RWPE2 (cell line): ENCODE results near the gene VPS13C.

Experiments used
- ATAC-seq: fragments of 200-7000 bp; cut with Tn5 transposase; 3 replicates; pipeline ENCODE4 v1.9.1; 2021; ENCODE audit warnings: low read depth
- DNase-seq: peaks from one replicate; pipeline ENCODE4 v3.0.0-alpha.2; 2020; ENCODE audit warnings: low spot score
- H3K27ac ChIP-seq: fragments of 450-650 bp; 2 replicates; pipeline ENCODE4 v1.5.1; 2017; ENCODE audit warnings: mild to moderate bottlenecking; ENCODE audit not compliant: poor library complexity, severe bottlenecking
- H3K27me3 ChIP-seq: fragments of 250-450 bp; sonication (Bioruptor Pico); 2 replicates; pipeline ENCODE4 v1.5.1; 2021; ENCODE audit warnings: mild to moderate bottlenecking, moderate library complexity; ENCODE audit not compliant: insufficient read depth, poor library complexity, severe bottlenecking
- H3K36me3 ChIP-seq: fragments of 250-450 bp; sonication (Bioruptor Pico); 2 replicates; pipeline ENCODE4 v1.5.1; 2020; ENCODE audit warnings: low read depth, mild to moderate bottlenecking, moderate library complexity
- H3K4me1 ChIP-seq: fragments of 250-450 bp; sonication (Bioruptor Pico); 2 replicates; pipeline ENCODE4 v1.5.1; 2021; ENCODE audit warnings: mild to moderate bottlenecking, moderate library complexity; ENCODE audit not compliant: insufficient read depth, poor library complexity, severe bottlenecking
- H3K4me3 ChIP-seq: fragments of 250-450 bp; sonication (Bioruptor Pico); 2 replicates; pipeline ENCODE4 v1.5.1; 2021; ENCODE audit warnings: mild to moderate bottlenecking, moderate library complexity; ENCODE audit not compliant: severe bottlenecking
- H3K9me3 ChIP-seq: fragments of 250-450 bp; sonication (Bioruptor Pico); 2 replicates; pipeline ENCODE4 v1.5.1; 2021; ENCODE audit warnings: mild to moderate bottlenecking, moderate library complexity; ENCODE audit not compliant: severe bottlenecking
- TF ChIP-seq, protein P1 (sequence below): fragments of 450-650 bp; IDR thresholded peaks from one replicate; pipeline ENCODE4 v1.5.1; 2017; ENCODE audit warnings: mild to moderate bottlenecking, moderate library complexity; ENCODE audit not compliant: poor library complexity, severe bottlenecking

Gene VPS13C

DNA sequence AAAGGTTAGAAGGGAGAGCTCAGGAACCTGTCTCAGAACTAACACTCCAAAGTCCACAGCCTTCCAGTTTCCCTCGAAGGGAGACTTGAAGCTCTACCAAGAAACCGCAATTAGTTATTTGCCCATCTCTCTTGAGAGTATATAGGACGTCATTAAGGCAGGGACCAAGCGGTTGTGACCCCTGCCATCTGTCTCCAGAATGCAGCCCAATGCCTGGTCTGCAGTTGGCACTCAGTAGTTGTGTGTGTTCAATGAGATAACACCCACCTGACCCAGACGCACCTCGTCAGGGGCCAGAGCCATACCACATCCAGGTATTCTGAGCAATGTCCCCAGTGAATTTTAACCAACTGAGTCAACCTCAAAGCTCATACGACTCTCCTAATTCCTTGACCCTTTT lies 251.0 kb downstream of the VPS13C start:
- Histone ChIP-seq H3K4me1 (no peaks in the 10 kb centered on the region), H3K9me3 (no peaks in the 10 kb centered on the region), H3K27me3 (no peaks in the 10 kb centered on the region), H3K27ac (no peak overlapping the region), H3K4me3 (no peak overlapping the region), H3K36me3 (no peaks in the 10 kb centered on the region)
- TF ChIP-seq, protein P1, sequence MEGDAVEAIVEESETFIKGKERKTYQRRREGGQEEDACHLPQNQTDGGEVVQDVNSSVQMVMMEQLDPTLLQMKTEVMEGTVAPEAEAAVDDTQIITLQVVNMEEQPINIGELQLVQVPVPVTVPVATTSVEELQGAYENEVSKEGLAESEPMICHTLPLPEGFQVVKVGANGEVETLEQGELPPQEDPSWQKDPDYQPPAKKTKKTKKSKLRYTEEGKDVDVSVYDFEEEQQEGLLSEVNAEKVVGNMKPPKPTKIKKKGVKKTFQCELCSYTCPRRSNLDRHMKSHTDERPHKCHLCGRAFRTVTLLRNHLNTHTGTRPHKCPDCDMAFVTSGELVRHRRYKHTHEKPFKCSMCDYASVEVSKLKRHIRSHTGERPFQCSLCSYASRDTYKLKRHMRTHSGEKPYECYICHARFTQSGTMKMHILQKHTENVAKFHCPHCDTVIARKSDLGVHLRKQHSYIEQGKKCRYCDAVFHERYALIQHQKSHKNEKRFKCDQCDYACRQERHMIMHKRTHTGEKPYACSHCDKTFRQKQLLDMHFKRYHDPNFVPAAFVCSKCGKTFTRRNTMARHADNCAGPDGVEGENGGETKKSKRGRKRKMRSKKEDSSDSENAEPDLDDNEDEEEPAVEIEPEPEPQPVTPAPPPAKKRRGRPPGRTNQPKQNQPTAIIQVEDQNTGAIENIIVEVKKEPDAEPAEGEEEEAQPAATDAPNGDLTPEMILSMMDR, result no peak
- ATAC-seq (no peak), DNase-seq (no peak)

DNA sequence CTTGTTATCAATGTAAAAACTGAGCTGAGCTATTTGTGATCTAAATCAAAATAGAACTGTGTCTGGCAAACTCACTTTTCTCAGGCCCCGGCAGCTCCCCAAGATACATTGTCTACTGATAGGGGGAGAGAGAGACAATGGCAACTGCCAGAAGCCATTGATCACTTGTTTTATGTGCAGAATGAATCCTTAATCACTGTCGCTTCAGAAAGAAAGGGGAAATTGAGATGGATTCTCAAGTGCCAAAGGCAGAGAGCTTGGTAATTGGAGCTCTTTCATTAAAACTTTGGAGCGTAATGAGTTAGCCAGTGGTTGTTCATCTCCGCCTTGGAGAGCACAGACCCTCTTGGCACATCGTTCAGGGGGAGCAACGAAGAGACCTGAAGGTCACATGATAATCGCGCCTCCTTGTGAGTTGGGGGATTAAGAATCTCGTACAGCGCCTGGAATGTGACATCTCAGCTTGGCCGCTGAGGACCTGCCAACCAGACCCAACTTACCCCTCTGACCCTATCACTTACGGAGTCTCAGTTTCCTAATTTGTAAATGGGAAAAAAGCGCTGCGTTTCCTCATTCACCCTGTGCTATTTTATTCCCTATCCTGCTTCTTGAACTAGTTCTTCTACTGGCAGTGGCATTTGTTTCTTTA lies 252.8 kb downstream of the VPS13C start:
- ATAC-seq, result no peak
- Histone ChIP-seq H3K4me3 (no peak overlapping the region), H3K4me1 (no peaks in the 10 kb centered on the region)

More for the DNA sequence above, 252.8 kb downstream of the VPS13C start:
- Histone ChIP-seq H3K36me3 (no peaks in the 10 kb centered on the region), H3K27me3 (no peaks in the 10 kb centered on the region), H3K9me3 (no peaks in the 10 kb centered on the region), H3K27ac (no peak overlapping the region)
- TF ChIP-seq, protein P1, result no peak
- no peak for DNase-seq
